GM20431 (cell line): ENCODE data around the gene CEMIP.

Source experiments
- in situ Hi-C: fragments of 300-500 bp; cut with MseI, MboI; formaldehyde crosslinking; loops from one replicate; pipeline ENCODE4 v1.15.0; 2020; ENCODE audit warnings: low sequenced_read_pairs; ENCODE audit not compliant: unreplicated experiment

CEMIP gene

GRCh38 chr15:80942266-80942665 lies 163.1 kb downstream of the CEMIP start:
- in situ Hi-C loops: no loop called here

- in situ Hi-C loops: no loop called here
These were observed 163.8 kb downstream of the CEMIP start for GRCh38 chr15:80942746-80943565.

- in situ Hi-C loops: no loop called here
These were observed 165.6 kb downstream of the CEMIP start for GRCh38 chr15:80944818-80945217.

GRCh38 chr15:80945605-80946004 lies 166.4 kb downstream of the CEMIP start:
- in situ Hi-C loops: no loop called here

GRCh38 chr15:80946576-80946975 lies 167.4 kb downstream of the CEMIP start:
- in situ Hi-C loops: no loop called here

- in situ Hi-C loops: no loop called here
These were observed 169.6 kb downstream of the CEMIP start for GRCh38 chr15:80948651-80949292.

GRCh38 chr15:80949756-80950155 lies 170.6 kb downstream of the CEMIP start:
- in situ Hi-C loops: loop anchor here (25.0 kb wide), 1 partner anchor 487 kb away; no protein-coding TSS in a partner anchor

GRCh38 chr15:80950291-80951078 lies 171.3 kb downstream of the CEMIP start:
- in situ Hi-C loops: loop anchor here (25.0 kb wide), 1 partner anchor 488 kb away; no protein-coding TSS in a partner anchor

GRCh38 chr15:80951941-80952340 lies 172.8 kb downstream of the CEMIP start:
- in situ Hi-C loops: loop anchor here (25.0 kb wide), 1 partner anchor 490 kb away; no protein-coding TSS in a partner anchor

- in situ Hi-C loops: loop anchor here (25.0 kb wide), 1 partner anchor 491 kb away; no protein-coding TSS in a partner anchor
These were observed 174.1 kb downstream of the CEMIP start for GRCh38 chr15:80953001-80953952.

- in situ Hi-C loops: loop anchor here (25.0 kb wide), 1 partner anchor 492 kb away; no protein-coding TSS in a partner anchor
These were observed 175.0 kb downstream of the CEMIP start for GRCh38 chr15:80953953-80954778.

- in situ Hi-C loops: loop anchor here (25.0 kb wide), 1 partner anchor 494 kb away; no protein-coding TSS in a partner anchor
These were observed 176.6 kb downstream of the CEMIP start for GRCh38 chr15:80955571-80956452.

GRCh38 chr15:80957556-80957955 lies 178.4 kb downstream of the CEMIP start:
- in situ Hi-C loops: loop anchor here (25.0 kb wide), 1 partner anchor 495 kb away; no protein-coding TSS in a partner anchor

- in situ Hi-C loops: loop anchor here (25.0 kb wide), 1 partner anchor 496 kb away; no protein-coding TSS in a partner anchor
These were observed 178.8 kb downstream of the CEMIP start for GRCh38 chr15:80957976-80958375.

GRCh38 chr15:80958818-80959495 lies 179.8 kb downstream of the CEMIP start:
- in situ Hi-C loops: loop anchor here (25.0 kb wide), 1 partner anchor 497 kb away; no protein-coding TSS in a partner anchor

GRCh38 chr15:80965454-80965853 lies 186.3 kb downstream of the CEMIP start:
- in situ Hi-C loops: loop anchor here (25.0 kb wide), 1 partner anchor 503 kb away; no protein-coding TSS in a partner anchor
